ENCODE measurements around the gene EDC3.

The EDC3 gene

DNA sequence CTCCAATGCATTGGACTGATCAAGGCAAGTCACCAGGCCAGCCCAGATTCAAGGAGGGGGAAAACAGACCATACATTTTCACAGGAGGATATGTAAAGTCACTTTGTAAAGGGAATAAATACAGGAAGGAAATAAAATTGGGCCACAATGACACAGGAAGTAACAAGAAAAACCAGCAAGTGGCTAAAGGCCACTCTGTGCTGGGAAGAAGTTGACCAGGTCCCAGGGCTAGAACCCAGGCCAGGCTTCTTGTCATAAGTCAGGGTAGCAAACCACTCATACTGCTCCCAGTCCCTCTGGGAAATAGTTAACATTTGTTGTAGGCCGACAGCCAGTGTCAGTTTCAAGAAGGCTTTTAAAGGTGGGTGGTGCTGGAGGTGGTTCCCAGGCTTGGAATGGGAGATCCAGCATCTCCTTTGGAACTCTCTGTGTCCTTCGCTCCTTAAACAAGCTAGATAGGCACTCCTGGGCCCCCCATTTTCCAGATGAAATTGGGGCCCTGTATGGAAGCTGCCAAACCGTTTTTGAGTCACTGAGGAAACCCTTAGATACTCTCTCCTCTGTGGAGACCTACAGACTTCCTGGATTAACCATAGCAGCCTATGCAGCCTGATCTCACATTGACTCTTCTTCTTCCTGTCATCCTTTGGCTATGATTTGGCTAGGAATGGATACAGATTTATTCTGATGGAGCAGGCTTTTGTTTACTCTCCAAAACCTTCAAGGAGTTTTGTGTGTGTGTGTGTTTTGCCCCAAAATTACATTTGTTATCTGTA lies 14.7 kb upstream of the EDC3 start:
- H3K4me1 ChIP-seq (ENCODE audit: control insufficient read depth, insufficient read depth, low read length, poor library complexity, severe bottlenecking): peaks cover 3% of the 10 kb centered on the region
- no peak overlapping the region for H3K4me3 ChIP-seq (ENCODE audit: insufficient read depth, low read depth, low read length, poor library complexity, severe bottlenecking)
- no peaks in the 10 kb centered on the region for H3K9me3 ChIP-seq (ENCODE audit: control insufficient read depth, low read length)
- no peaks in the 10 kb centered on the region for H3K36me3 ChIP-seq (ENCODE audit: control insufficient read depth, insufficient read depth, low read length)
- no peak for DNase-seq
- no peak overlapping the region for H3K27ac ChIP-seq (ENCODE audit: insufficient read depth, low read length, poor library complexity, severe bottlenecking)
- no peaks in the 10 kb centered on the region for H3K27me3 ChIP-seq (replicated peaks; ENCODE audit: control insufficient read depth, insufficient read depth, low read length, poor library complexity, severe bottlenecking)

DNA sequence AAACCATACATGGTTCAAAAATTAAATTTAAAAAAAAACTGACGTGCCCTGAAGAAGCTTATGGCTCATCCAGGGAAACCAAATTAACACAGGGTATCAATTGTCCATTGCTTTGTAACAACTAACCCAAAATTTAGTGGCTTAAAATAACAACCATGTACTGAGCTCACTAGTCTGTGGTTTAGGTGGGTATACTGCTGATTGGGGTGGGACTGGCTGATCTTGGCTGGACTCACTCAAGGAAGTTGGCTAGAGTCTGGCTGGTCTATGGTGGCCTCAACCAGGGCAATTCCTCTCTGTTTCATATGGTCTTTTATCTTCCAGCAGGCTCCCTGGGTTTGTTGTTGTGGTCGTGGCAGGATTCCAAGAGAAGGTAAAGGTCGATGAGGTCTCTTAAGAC lies 14.1 kb upstream of the EDC3 start:
- no peak for DNase-seq
- Histone ChIP-seq H3K4me1 (ENCODE audit: control insufficient read depth, insufficient read depth, low read length, poor library complexity, severe bottlenecking) (peaks cover 3% of the 10 kb centered on the region), H3K4me3 (ENCODE audit: insufficient read depth, low read depth, low read length, poor library complexity, severe bottlenecking) (no peak overlapping the region)

DNA sequence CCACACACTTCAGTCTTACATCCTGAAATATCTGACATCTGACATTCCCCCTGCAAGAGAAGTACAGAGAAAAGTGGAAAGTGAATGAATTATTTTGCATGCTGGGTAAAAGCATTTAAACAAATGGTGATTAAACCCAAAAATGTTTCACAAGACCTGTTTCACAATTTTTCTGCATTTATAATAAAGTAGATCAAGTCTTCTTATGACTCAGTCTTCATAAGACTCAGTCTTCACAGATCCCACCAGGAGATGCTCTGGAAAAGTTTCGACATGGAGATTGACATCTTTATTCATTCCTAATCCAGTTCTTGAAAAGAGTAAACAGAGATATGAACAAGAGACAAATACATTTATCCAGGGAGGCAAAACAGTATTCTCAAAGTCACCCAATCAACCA lies 13.2 kb upstream of the EDC3 start:
- no peak overlapping the region for H3K27ac ChIP-seq (ENCODE audit: insufficient read depth, low read length, poor library complexity, severe bottlenecking)
- peaks cover 3% of the 10 kb centered on the region for H3K4me1 ChIP-seq (ENCODE audit: control insufficient read depth, insufficient read depth, low read length, poor library complexity, severe bottlenecking)
- DNase-seq: no peak
- H3K36me3 ChIP-seq (ENCODE audit: control insufficient read depth, insufficient read depth, low read length): no peaks in the 10 kb centered on the region
- H3K4me3 ChIP-seq (ENCODE audit: insufficient read depth, low read depth, low read length, poor library complexity, severe bottlenecking): no peak overlapping the region
- no peaks in the 10 kb centered on the region for H3K27me3 ChIP-seq (replicated peaks; ENCODE audit: control insufficient read depth, insufficient read depth, low read length, poor library complexity, severe bottlenecking)
- no peaks in the 10 kb centered on the region for H3K9me3 ChIP-seq (ENCODE audit: control insufficient read depth, low read length)

More for the DNA sequence above, 14.1 kb upstream of the EDC3 start:
- no peaks in the 10 kb centered on the region for H3K27me3 ChIP-seq (replicated peaks; ENCODE audit: control insufficient read depth, insufficient read depth, low read length, poor library complexity, severe bottlenecking)
- H3K36me3 ChIP-seq (ENCODE audit: control insufficient read depth, insufficient read depth, low read length): no peaks in the 10 kb centered on the region
- no peaks in the 10 kb centered on the region for H3K9me3 ChIP-seq (ENCODE audit: control insufficient read depth, low read length)
- no peak overlapping the region for H3K27ac ChIP-seq (ENCODE audit: insufficient read depth, low read length, poor library complexity, severe bottlenecking)

DNA sequence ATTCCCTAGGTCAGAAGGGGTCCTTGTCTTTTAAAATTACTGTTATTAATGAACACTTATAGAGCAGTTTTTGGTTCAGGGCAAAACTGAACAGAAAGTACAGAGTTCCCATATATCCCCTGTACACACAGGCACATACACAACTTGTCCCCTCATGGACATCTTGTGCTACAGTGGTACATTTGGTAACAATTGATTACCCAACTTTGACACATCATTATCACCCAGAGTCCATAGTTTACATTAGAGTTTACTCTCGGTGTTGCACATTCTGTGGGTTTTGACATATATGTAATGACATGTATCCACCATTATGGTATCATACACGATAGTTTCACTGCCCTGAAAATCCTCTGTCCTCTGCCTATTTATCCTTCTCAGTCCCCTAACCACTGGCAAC lies 984 bp upstream of the EDC3 start:
- Histone ChIP-seq H3K4me3 (ENCODE audit: insufficient read depth, low read depth, low read length, poor library complexity, severe bottlenecking) (peak overlapping the region; percentile 72), H3K27ac (ENCODE audit: insufficient read depth, low read length, poor library complexity, severe bottlenecking) (peak overlapping the region; percentile 74), H3K4me1 (ENCODE audit: control insufficient read depth, insufficient read depth, low read length, poor library complexity, severe bottlenecking) (peaks cover 8% of the 10 kb centered on the region), H3K36me3 (ENCODE audit: control insufficient read depth, insufficient read depth, low read length) (no peaks in the 10 kb centered on the region), H3K9me3 (ENCODE audit: control insufficient read depth, low read length) (no peaks in the 10 kb centered on the region), H3K27me3 (replicated peaks; ENCODE audit: control insufficient read depth, insufficient read depth, low read length, poor library complexity, severe bottlenecking) (no peaks in the 10 kb centered on the region)
- DNase-seq: no peak

DNA sequence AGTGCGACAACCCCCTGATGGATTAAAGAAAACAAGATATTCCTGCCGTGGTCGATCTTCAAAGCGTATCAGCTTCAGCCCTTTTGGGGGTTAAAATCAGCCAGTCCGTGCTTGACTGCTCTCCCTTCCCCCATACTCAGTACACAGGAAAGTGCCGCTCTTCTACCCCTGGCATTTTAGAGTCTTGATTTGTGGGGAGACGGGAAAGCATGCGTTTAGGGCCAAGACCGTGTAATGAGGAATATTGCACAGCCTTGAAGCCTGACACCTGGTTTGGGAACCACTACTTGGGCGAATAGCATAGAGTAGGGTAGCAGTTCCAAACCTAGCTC lies 540 bp upstream of the EDC3 start:
- peak overlapping the region; percentile 72 for H3K4me3 ChIP-seq (ENCODE audit: insufficient read depth, low read depth, low read length, poor library complexity, severe bottlenecking)
- no peaks in the 10 kb centered on the region for H3K36me3 ChIP-seq (ENCODE audit: control insufficient read depth, insufficient read depth, low read length)
- peak overlapping the region; percentile 74 for H3K27ac ChIP-seq (ENCODE audit: insufficient read depth, low read length, poor library complexity, severe bottlenecking)
- no peak for DNase-seq
- peaks cover 8% of the 10 kb centered on the region for H3K4me1 ChIP-seq (ENCODE audit: control insufficient read depth, insufficient read depth, low read length, poor library complexity, severe bottlenecking)
- no peaks in the 10 kb centered on the region for H3K9me3 ChIP-seq (ENCODE audit: control insufficient read depth, low read length)
- H3K27me3 ChIP-seq (replicated peaks; ENCODE audit: control insufficient read depth, insufficient read depth, low read length, poor library complexity, severe bottlenecking): no peaks in the 10 kb centered on the region

DNA sequence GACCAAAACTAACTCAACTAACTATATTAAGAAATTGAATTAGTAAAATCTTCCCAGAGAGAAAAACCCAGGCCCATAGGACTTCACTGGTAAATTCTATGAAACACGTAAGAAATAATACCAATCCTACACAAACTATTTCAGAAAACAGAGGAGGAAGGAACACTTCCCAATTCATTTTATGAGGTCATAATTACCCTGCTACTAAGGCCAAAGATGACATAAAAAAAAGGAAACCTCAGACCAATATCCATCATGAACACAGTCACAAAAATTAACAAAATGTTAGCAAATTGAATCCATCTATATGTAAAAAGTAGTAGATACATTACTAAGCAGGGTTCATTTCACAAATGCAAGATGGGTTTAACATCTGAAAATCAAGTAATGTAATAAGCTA lies 3.5 kb downstream of the EDC3 start:
- no peak for DNase-seq
- Histone ChIP-seq H3K27ac (ENCODE audit: insufficient read depth, low read length, poor library complexity, severe bottlenecking) (no peak overlapping the region), H3K27me3 (replicated peaks; ENCODE audit: control insufficient read depth, insufficient read depth, low read length, poor library complexity, severe bottlenecking) (no peaks in the 10 kb centered on the region), H3K4me1 (ENCODE audit: control insufficient read depth, insufficient read depth, low read length, poor library complexity, severe bottlenecking) (peaks cover 8% of the 10 kb centered on the region), H3K9me3 (ENCODE audit: control insufficient read depth, low read length) (no peaks in the 10 kb centered on the region), H3K4me3 (ENCODE audit: insufficient read depth, low read depth, low read length, poor library complexity, severe bottlenecking) (no peak overlapping the region), H3K36me3 (ENCODE audit: control insufficient read depth, insufficient read depth, low read length) (no peaks in the 10 kb centered on the region)

DNA sequence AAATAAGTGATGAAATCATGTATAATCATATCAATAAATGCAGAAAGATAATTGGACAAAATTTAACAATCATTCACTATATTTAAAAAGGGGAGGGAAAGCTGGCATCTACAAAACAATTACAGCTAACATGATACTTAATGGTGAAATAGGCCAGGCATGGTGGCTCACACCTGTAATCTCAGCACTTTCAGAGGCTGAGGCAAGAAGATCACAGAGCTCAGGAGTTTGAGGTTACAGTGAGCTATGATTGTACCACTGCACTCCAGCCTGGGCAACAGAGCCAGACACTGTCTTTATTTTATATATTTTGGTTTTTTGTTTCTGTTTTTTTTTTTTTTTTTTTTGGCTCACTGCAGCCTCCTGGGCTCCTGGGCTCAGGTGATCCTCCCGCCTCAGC lies 12.1 kb downstream of the EDC3 start:
- H3K27me3 ChIP-seq (replicated peaks; ENCODE audit: control insufficient read depth, insufficient read depth, low read length, poor library complexity, severe bottlenecking): no peaks in the 10 kb centered on the region
- H3K36me3 ChIP-seq (ENCODE audit: control insufficient read depth, insufficient read depth, low read length): peaks cover 15% of the 10 kb centered on the region

DNA sequence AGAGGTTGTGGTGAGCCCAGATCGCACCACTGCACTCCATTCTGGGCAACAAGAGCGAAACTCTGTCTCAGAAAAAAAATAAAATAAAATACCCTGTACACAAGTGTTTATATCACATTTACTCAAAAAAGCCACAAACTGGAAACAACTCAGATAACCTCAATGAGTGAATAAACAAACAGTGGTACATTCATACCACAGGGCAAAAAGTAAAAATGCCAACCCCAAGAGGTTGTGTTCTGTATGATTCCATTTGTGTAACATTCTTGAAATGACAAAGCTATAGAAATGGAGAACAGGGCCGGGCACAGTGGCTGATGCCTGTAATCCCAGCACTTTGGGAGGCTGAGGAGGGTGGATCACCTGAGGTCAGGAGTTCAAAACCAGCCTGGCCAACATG lies 12.9 kb downstream of the EDC3 start:
- Histone ChIP-seq H3K4me3 (ENCODE audit: insufficient read depth, low read depth, low read length, poor library complexity, severe bottlenecking) (no peak overlapping the region), H3K27me3 (replicated peaks; ENCODE audit: control insufficient read depth, insufficient read depth, low read length, poor library complexity, severe bottlenecking) (no peaks in the 10 kb centered on the region), H3K36me3 (ENCODE audit: control insufficient read depth, insufficient read depth, low read length) (peaks cover 15% of the 10 kb centered on the region), H3K27ac (ENCODE audit: insufficient read depth, low read length, poor library complexity, severe bottlenecking) (no peak overlapping the region), H3K4me1 (ENCODE audit: control insufficient read depth, insufficient read depth, low read length, poor library complexity, severe bottlenecking) (no peaks in the 10 kb centered on the region), H3K9me3 (ENCODE audit: control insufficient read depth, low read length) (no peaks in the 10 kb centered on the region)
- no peak for DNase-seq

More for the DNA sequence above, 12.1 kb downstream of the EDC3 start:
- no peak for DNase-seq
- no peak overlapping the region for H3K27ac ChIP-seq (ENCODE audit: insufficient read depth, low read length, poor library complexity, severe bottlenecking)
- no peaks in the 10 kb centered on the region for H3K4me1 ChIP-seq (ENCODE audit: control insufficient read depth, insufficient read depth, low read length, poor library complexity, severe bottlenecking)
- H3K4me3 ChIP-seq (ENCODE audit: insufficient read depth, low read depth, low read length, poor library complexity, severe bottlenecking): no peak overlapping the region
- H3K9me3 ChIP-seq (ENCODE audit: control insufficient read depth, low read length): no peaks in the 10 kb centered on the region

DNA sequence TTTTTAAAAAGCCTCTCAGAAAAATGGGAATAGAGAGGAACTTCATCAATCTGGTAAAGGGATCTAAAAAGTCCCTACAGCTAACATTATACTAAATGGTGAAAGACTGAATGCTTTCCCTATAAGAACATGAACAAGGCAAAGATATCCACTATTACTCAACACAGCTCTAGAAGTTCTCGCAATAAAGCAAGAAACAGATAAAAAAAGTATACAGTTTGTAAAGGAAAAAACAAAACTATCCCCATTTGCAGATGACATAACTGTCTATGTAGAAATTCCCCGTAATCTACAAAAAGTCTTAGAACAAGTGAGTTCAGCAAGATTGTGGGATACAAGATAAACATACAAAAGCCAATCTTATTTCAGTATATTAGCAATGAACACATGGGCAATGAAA lies 15.4 kb downstream of the EDC3 start:
- H3K27ac ChIP-seq (ENCODE audit: insufficient read depth, low read length, poor library complexity, severe bottlenecking): no peak overlapping the region
- peaks cover 7% of the 10 kb centered on the region for H3K36me3 ChIP-seq (ENCODE audit: control insufficient read depth, insufficient read depth, low read length)
- no peak for DNase-seq
- no peaks in the 10 kb centered on the region for H3K4me1 ChIP-seq (ENCODE audit: control insufficient read depth, insufficient read depth, low read length, poor library complexity, severe bottlenecking)
- H3K27me3 ChIP-seq (replicated peaks; ENCODE audit: control insufficient read depth, insufficient read depth, low read length, poor library complexity, severe bottlenecking): no peaks in the 10 kb centered on the region
- H3K9me3 ChIP-seq (ENCODE audit: control insufficient read depth, low read length): no peaks in the 10 kb centered on the region
- no peak overlapping the region for H3K4me3 ChIP-seq (ENCODE audit: insufficient read depth, low read depth, low read length, poor library complexity, severe bottlenecking)

DNA sequence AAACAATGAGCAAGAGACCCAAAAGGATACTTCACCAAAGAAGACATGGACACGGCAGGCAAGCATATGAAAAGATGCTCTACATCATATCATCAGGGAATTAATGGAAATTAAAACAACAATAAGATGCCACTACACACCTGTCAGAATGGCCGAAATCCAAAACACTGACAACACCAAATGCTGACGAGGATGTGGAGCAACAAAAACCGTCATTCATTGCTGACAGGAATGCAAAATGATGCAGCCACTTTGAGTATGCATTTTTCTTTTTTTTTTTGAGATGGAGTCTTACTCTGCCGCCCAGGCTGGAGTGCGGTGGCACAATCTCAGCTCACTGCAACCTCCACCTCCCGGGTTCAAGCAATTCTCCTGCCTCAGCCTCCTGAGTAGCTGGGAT lies 19.0 kb downstream of the EDC3 start:
- no peaks in the 10 kb centered on the region for H3K4me1 ChIP-seq (ENCODE audit: control insufficient read depth, insufficient read depth, low read length, poor library complexity, severe bottlenecking)
- no peaks in the 10 kb centered on the region for H3K27me3 ChIP-seq (replicated peaks; ENCODE audit: control insufficient read depth, insufficient read depth, low read length, poor library complexity, severe bottlenecking)
- H3K36me3 ChIP-seq (ENCODE audit: control insufficient read depth, insufficient read depth, low read length): peaks cover 9% of the 10 kb centered on the region
- no peak overlapping the region for H3K4me3 ChIP-seq (ENCODE audit: insufficient read depth, low read depth, low read length, poor library complexity, severe bottlenecking)
- no peaks in the 10 kb centered on the region for H3K9me3 ChIP-seq (ENCODE audit: control insufficient read depth, low read length)
- no peak for DNase-seq
- no peak overlapping the region for H3K27ac ChIP-seq (ENCODE audit: insufficient read depth, low read length, poor library complexity, severe bottlenecking)
